Stomach (tissue), 9 donors: ENCODE results near the gene TARP. TPM values are rescaled to one million over a fixed set of nuclear protein-coding genes. Genes with fewer than 3 reads are reported as not detected.
A peak's percentile ranks its signal among the peaks of the same experiment; 100 is the strongest.

Experiments used
- DNase-seq, 2 donors: peaks; one replicate each; pipeline versions ENCODE4 v3.0.0 to v3.0.0-alpha.2; 2013 to 2019
- H3K27ac ChIP-seq, 5 donors: fragments of 200-600 bp in 4 of 5; sonication (generic) in 4 of 5; one replicate each; pipeline ENCODE4 v1.5.1; 2013 to 2019; ENCODE audit warnings: mild to moderate bottlenecking in 1 of 5, moderate library complexity in 1 of 5
- H3K27me3 ChIP-seq, 3 donors: fragments of 200-600 bp; sonication (generic); one replicate each; pipeline ENCODE4 v1.5.1; 2017 to 2019; ENCODE audit warnings: mixed run types in 1 of 3
- H3K36me3 ChIP-seq, 4 donors: fragments of 200-600 bp; sonication (generic); 1 replicate in 3 of 4; 2 replicates in 1 of 4; pipeline ENCODE4 v1.5.1; 2016 to 2019
- H3K4me1 ChIP-seq, 4 donors: fragments of 200-600 bp; sonication (generic); one replicate each; pipeline ENCODE4 v1.5.1; 2016 to 2019
- H3K4me3 ChIP-seq, 4 donors: fragments of 200-600 bp; sonication (generic) in 3 of 4; one replicate each; pipeline ENCODE4 v1.5.1; 2016 to 2019; ENCODE audit warnings: mild to moderate bottlenecking in 1 of 4
- H3K9me3 ChIP-seq, 4 donors: fragments of 200-600 bp; sonication (generic); one replicate each; pipeline ENCODE4 v1.5.1; 2016 to 2019
- EP300 ChIP-seq: sonication (generic); formaldehyde crosslinking; IDR thresholded peaks from one replicate; pipeline ENCODE4 v1.6.1; 2017; ENCODE audit warnings: antibody characterized with exemption
- POLR2A ChIP-seq, 4 donors: fragments of 450-650 bp; IDR thresholded peaks; one replicate each; pipeline ENCODE4 v1.6.1; 2016; ENCODE audit warnings: antibody characterized with exemption in 4 of 4, control low read depth in 2 of 4, mild to moderate bottlenecking in 1 of 4, moderate library complexity in 1 of 4
- POLR2AphosphoS5 ChIP-seq, 3 donors: sonication (generic); formaldehyde crosslinking; IDR thresholded peaks; one replicate each; pipeline ENCODE4 v1.6.1; 2016; ENCODE audit warnings: antibody characterized with exemption in 3 of 3
- WGBS, 5 donors: extraction: QIAGEN DNeasy Blood & Tissue Kit in 3 of 5; methylation state at CpG; one replicate each; pipeline versions ENCODE4 v1.1.5 to v1.1.7; 2013 to 2018; 5-methylcytosine and 5-hydroxymethylcytosine counted together
- intact Hi-C: fragments of 100-400 bp; cut with DNase I; formaldehyde crosslinking; loops from one replicate; pipeline ENCODE4 v1.15.1; 2023; ENCODE audit warnings: low total_unique reads
- polyA plus RNA-seq, 3 donors: library from polyadenylated mRNA; stranded (reverse); fragments of 200-250 nt; gene quantifications; one replicate each; pipeline ENCODE4 v1.2.3, GENCODE V29; 2013
- small RNA-seq, 4 donors: library from RNA; depleted of rRNA; stranded (forward); fragments of <200 nt; gene quantifications; one replicate each; pipeline ENCODE3, GENCODE V24; 2016
- total RNA-seq, 5 donors: library from RNA; depleted of rRNA; stranded (reverse); fragments of >200 nt; gene quantifications; one replicate each; pipeline versions ENCODE4 v1.1.0 to v1.2.3, GENCODE V29; 2014 to 2016
- TF ChIP-seq, protein P1 (sequence below), 7 experiments: fragments of 450-650 bp in 4 of 7; fragments of 200-600 bp in 3 of 7; sonication (generic) in 3 of 7; IDR thresholded peaks; one replicate each; pipeline ENCODE4 v1.5.1; 2016 to 2019; ENCODE audit warnings: antibody characterized with exemption in 7 of 7, control low read depth in 2 of 7, mild to moderate bottlenecking in 1 of 7
- donor health status: healthy with polysubstance abuse.
- donor health status: Bipolar disorder and iron deficiency.
- donor health status: healthy.

TARP gene

DNA sequence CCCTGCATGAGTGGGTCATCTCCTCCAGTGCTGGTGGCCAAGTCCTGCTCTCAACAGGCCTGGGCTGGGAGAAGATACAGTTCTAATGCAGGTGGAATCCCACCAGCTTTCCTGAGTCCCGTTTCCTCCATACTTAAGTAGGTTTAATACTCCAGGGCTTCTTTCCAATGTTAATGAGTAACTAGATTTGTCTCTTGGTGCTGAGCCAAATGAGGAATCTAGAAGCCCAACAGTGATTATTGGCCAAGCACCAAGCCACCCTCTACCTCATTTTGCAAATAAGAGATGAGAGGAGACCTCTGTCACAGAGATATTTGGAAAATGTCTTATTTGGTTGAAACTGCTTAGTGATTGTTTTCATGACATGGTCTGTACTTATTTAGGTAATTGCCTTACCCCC, 58.3 kb downstream of the TARP start:
- H3K9me3 ChIP-seq: no peaks in the 10 kb centered on the region
- intact Hi-C loops: no loop called here
- DNase-seq: peak in 1 of 2 donors; percentile 29
- peaks cover 7 to 52% (median 42%) of the 10 kb centered on the region in 4 donors for H3K36me3 ChIP-seq
- H3K27ac ChIP-seq: peak overlapping the region in 1 of 5 donors; percentile 46
- H3K4me3 ChIP-seq: no peak overlapping the region
- H3K4me1 ChIP-seq: peaks cover 0 to 30% (median 15%) of the 10 kb centered on the region in 4 donors
- no peak for TF ChIP-seq POLR2A (IDR thresholded peaks at IDR 0.05)
- TF ChIP-seq EP300: no peak
- no peak for TF ChIP-seq POLR2AphosphoS5 (IDR thresholded peaks at IDR 0.05)
- TF ChIP-seq, protein P1, sequence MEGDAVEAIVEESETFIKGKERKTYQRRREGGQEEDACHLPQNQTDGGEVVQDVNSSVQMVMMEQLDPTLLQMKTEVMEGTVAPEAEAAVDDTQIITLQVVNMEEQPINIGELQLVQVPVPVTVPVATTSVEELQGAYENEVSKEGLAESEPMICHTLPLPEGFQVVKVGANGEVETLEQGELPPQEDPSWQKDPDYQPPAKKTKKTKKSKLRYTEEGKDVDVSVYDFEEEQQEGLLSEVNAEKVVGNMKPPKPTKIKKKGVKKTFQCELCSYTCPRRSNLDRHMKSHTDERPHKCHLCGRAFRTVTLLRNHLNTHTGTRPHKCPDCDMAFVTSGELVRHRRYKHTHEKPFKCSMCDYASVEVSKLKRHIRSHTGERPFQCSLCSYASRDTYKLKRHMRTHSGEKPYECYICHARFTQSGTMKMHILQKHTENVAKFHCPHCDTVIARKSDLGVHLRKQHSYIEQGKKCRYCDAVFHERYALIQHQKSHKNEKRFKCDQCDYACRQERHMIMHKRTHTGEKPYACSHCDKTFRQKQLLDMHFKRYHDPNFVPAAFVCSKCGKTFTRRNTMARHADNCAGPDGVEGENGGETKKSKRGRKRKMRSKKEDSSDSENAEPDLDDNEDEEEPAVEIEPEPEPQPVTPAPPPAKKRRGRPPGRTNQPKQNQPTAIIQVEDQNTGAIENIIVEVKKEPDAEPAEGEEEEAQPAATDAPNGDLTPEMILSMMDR (IDR thresholded peaks at IDR 0.05): no peak
- WGBS, 5 donors: 0 to 47% (median 19%) methylated on average over 1 of the region's 1 CpG
- H3K27me3 ChIP-seq: no peaks in the 10 kb centered on the region

DNA sequence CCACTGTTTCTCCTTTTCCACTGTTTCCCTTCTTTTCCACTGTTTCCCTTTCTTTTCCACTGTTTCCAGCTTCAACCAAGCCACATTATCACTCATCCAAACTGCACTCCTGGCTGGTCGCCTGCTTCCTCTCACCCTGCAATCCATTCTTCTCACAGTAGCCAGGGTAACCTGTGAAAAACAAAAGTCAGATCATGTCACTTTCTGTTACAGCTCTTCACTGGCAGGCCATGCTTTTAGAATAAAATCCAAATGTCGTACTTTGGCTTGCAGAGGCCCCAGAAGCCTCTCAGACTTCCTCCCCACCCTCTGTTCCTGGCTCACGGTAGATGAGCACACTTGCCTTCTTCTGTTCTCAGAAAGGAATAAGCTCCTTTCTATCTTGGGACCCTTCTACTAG, 61.5 kb downstream of the TARP start:
- intact Hi-C loops: no loop called here
- Histone ChIP-seq H3K9me3 (no peaks in the 10 kb centered on the region), H3K4me1 (peaks cover 0 to 30% (median 15%) of the 10 kb centered on the region in 4 donors), H3K27me3 (no peaks in the 10 kb centered on the region), H3K4me3 (no peak overlapping the region), H3K36me3 (peaks cover 5 to 49% (median 35%) of the 10 kb centered on the region in 4 donors), H3K27ac (peak overlapping the region in 2 of 5 donors; percentile 3 to 35)
- WGBS, 5 donors: 54 to 84% (median 70%) methylated on average over 3 of the region's 3 CpGs
- peak in 1 of 2 donors; percentile 40 for DNase-seq
- no peak for TF ChIP-seq POLR2AphosphoS5 (IDR thresholded peaks at IDR 0.05)
- TF ChIP-seq POLR2A (IDR thresholded peaks at IDR 0.05): no peak
- TF ChIP-seq EP300: no peak
- TF ChIP-seq, protein P1 (IDR thresholded peaks at IDR 0.05): no peak

DNA sequence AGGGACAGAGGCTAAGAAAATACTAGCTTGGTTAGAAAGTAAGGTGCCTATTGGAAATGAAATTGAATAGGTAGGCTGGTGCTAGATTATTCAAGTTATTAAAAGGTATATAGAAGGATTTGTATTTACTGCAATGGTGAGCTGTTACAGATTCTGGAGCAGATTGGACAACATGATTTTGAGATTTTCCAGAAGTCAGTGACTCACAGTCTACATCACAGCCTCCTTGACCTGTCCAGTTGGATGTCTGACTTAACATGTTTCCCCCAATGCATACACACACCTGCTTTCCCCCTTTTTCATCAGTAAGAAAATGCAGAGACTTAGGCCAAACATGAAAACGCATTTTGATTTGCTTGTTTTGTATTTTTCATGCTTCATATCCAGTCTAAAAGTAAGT, 62.0 kb downstream of the TARP start:
- Histone ChIP-seq H3K36me3 (peaks cover under 1 to 44% (median 31%) of the 10 kb centered on the region in 4 donors), H3K27me3 (no peaks in the 10 kb centered on the region), H3K4me1 (peaks cover 0 to 30% (median 15%) of the 10 kb centered on the region in 4 donors), H3K4me3 (no peak overlapping the region), H3K27ac (peak overlapping the region in 1 of 5 donors; percentile 3), H3K9me3 (no peaks in the 10 kb centered on the region)
- 91 to 100% (median 95%) methylated on average over 1 of the region's 1 CpG for WGBS, 5 donors
- intact Hi-C loops: no loop called here
- no peak for DNase-seq
- TF ChIP-seq EP300: no peak
- TF ChIP-seq, protein P1 (IDR thresholded peaks at IDR 0.05): no peak
- TF ChIP-seq POLR2A (IDR thresholded peaks at IDR 0.05): no peak
- TF ChIP-seq POLR2AphosphoS5 (IDR thresholded peaks at IDR 0.05): no peak

Small RNA genes lying within 50 kb of the gene (small RNA-seq; reads per million reads assigned to genes)
- gene TRGJ1 (0 reads per million in 4 donors), gene TRGJ2 (0 reads per million in 4 donors), gene TRGJP (0 reads per million in 4 donors), gene TRGJP1 (0 reads per million in 4 donors), gene TRGJP2 (0 reads per million in 4 donors), gene TRGVA (0 to 0.08 (median 0) reads per million in 4 donors)

Other genes with a start within 250 kb of the TARP start
- gene STARD3NL, start 95.4 kb downstream of the TARP start, total RNA-seq: 10 to 100 TPM in 4 of 5 donors, 1 to 10 TPM in 1; 9.3 to 61.6 (median 27.2) TPM
- 10 to 100 TPM; 14.8 to 23.8 (median 23.8) TPM for gene STARD3NL, start 95.4 kb downstream of the TARP start, polyA plus RNA-seq